GM12878 (cell line): ENCODE measurements around the gene DAO. TPM values are rescaled to one million over a fixed set of nuclear protein-coding genes. Genes with fewer than 3 reads are reported as not detected.

Source experiments
- ATAC-seq: fragments of 200-7000 bp; cut with Tn5 transposase; 3 replicates; pipeline ENCODE4 v1.9.1; 2020; ENCODE audit warnings: mild to moderate bottlenecking, moderate library complexity
- BruUV-seq: library from RNA; stranded (reverse); fragments of 400-500 nt; replicated peaks from 2 replicates; lab custom pipeline; 2021; lab: Mats Ljungman, UMichigan
- CTCF ChIA-PET: fragments of 300-600 bp; sonication (Branson Sonifier 250); formaldehyde crosslinking; extraction: SDS; loops from one replicate; lab custom pipeline; 2021; ENCODE audit warnings: inconsistent platforms; lab: Yijun Ruan, JAX
- POLR2A ChIA-PET: fragments of 350-600 bp; formaldehyde crosslinking; extraction: SDS; loops from one replicate; lab custom pipeline; 2021; ENCODE audit warnings: inconsistent platforms; lab: Charles Lee
- RAD21 ChIA-PET: fragments of 300-600 bp; sonication (Branson Sonifier 250); formaldehyde crosslinking; loops from one replicate; lab custom pipeline; 2023; ENCODE audit warnings: antibody characterized with exemption; ENCODE audit not compliant: unreplicated experiment; lab: Charles Lee
- SMC1A ChIA-PET: fragments of 300-600 bp; sonication (Branson Sonifier 250); formaldehyde crosslinking; loops from one replicate; lab custom pipeline; 2023; ENCODE audit not compliant: unreplicated experiment, uncharacterized antibody; lab: Charles Lee
- DNase-seq: peaks from one replicate; pipeline ENCODE4 v3.0.0-alpha.2; 2011; ENCODE audit warnings: low read depth, low spot score
- FAIRE-seq: peaks from 3 replicates; lab custom pipeline; 2011; peaks lifted over from hg19 to GRCh38; lab: Jason Lieb, UNC
- H2AFZ ChIP-seq: 2 replicates; pipeline ENCODE4 v1.6.0; 2011; ENCODE audit warnings: low read depth, low read length, control low read depth; ENCODE audit not compliant: control insufficient read depth
- H3K27ac ChIP-seq: 2 replicates; pipeline ENCODE4 v1.5.1; 2011; ENCODE audit warnings: control low read depth; ENCODE audit not compliant: control insufficient read depth, insufficient read depth
- H3K27me3 ChIP-seq, 2 experiments: replicated peaks in 1 of 2; 2 replicates each; pipeline versions ENCODE4 v1.6.0 to v1.6.1; 2011; ENCODE audit warnings: low read length in 1 of 2; ENCODE audit not compliant: control insufficient read depth in 2 of 2, insufficient read depth in 2 of 2
- H3K36me3 ChIP-seq, 2 experiments: 2 replicates each; pipeline ENCODE4 v1.5.1; 2011; ENCODE audit warnings: low read length in 1 of 2; ENCODE audit not compliant: control insufficient read depth in 2 of 2, insufficient read depth in 2 of 2
- H3K4me1 ChIP-seq: 2 replicates; pipeline ENCODE4 v1.6.1; 2011; ENCODE audit warnings: mild to moderate bottlenecking, low read length, moderate library complexity, mixed read lengths; ENCODE audit not compliant: control insufficient read depth, insufficient read depth
- H3K4me2 ChIP-seq: 2 replicates; pipeline ENCODE4 v1.6.0; 2011; ENCODE audit warnings: control low read depth; ENCODE audit not compliant: control insufficient read depth, insufficient read depth
- H3K4me3 ChIP-seq: fragments of 200-600 bp; sonication (generic); 2 replicates; pipeline ENCODE4 v1.5.1; 2016
- H3K79me2 ChIP-seq: 2 replicates; pipeline ENCODE4 v1.6.0; 2011; ENCODE audit warnings: low read length; ENCODE audit not compliant: control insufficient read depth, insufficient read depth
- H3K9ac ChIP-seq: 2 replicates; pipeline ENCODE4 v1.8.0; 2011; ENCODE audit warnings: low read length, control low read depth, mixed read lengths; ENCODE audit not compliant: control insufficient read depth, insufficient read depth
- H3K9me3 ChIP-seq: replicated peaks from 3 replicates; pipeline ENCODE4 v1.5.1; 2011; ENCODE audit warnings: mild to moderate bottlenecking, low read length; ENCODE audit not compliant: control insufficient read depth, insufficient read depth
- H4K20me1 ChIP-seq: 2 replicates; pipeline ENCODE4 v1.6.0; 2011; ENCODE audit not compliant: control insufficient read depth, insufficient read depth
- BHLHE40 ChIP-seq, 2 experiments: fragments of 450-650 bp in 1 of 2; IDR thresholded peaks; 2 replicates each; pipeline ENCODE4 v1.6.1; 2011 to 2017; ENCODE audit warnings: low read depth in 2 of 2, borderline replicate concordance in 1 of 2, improper control_type of control experiment in 1 of 2, low read length in 1 of 2, mild to moderate bottlenecking in 1 of 2
- CREB1 ChIP-seq: IDR thresholded peaks from 2 replicates; pipeline ENCODE4 v1.6.1; 2012; ENCODE audit warnings: low read depth, mild to moderate bottlenecking, inconsistent platforms
- EP300 ChIP-seq, 2 experiments: fragments of 150-350 bp in 1 of 2; IDR thresholded peaks; 2 replicates each; pipeline ENCODE4 v1.6.1; 2011 to 2012; ENCODE audit warnings: low read depth in 2 of 2, low read length in 2 of 2, borderline replicate concordance in 1 of 2, improper control_type of control experiment in 1 of 2, inconsistent platforms in 1 of 2; ENCODE audit not compliant: control insufficient read depth in 1 of 2
- GABPA ChIP-seq: IDR thresholded peaks from 2 replicates; pipeline ENCODE4 v1.6.1; 2014; ENCODE audit warnings: antibody characterized with exemption, low read depth, mild to moderate bottlenecking, inconsistent platforms
- GATAD2B ChIP-seq: fragments of 450-650 bp; conservative IDR thresholded peaks from 2 replicates; pipeline ENCODE4 v1.6.1; 2017; ENCODE audit warnings: low read depth, mild to moderate bottlenecking, moderate library complexity
- IKZF1 ChIP-seq: fragments of 450-650 bp; conservative IDR thresholded peaks from 2 replicates; pipeline ENCODE4 v1.6.1; 2017; ENCODE audit warnings: antibody characterized with exemption, mild to moderate bottlenecking
- IKZF2 ChIP-seq, 2 experiments: fragments of 450-650 bp; IDR thresholded peaks; 2 replicates each; pipeline ENCODE4 v1.6.1; 2017; ENCODE audit warnings: mild to moderate bottlenecking in 2 of 2, moderate library complexity in 2 of 2
- MTA2 ChIP-seq: fragments of 450-650 bp; IDR thresholded peaks from 2 replicates; pipeline ENCODE4 v1.6.1; 2016; ENCODE audit warnings: low read depth, mild to moderate bottlenecking, moderate library complexity
- MTA3 ChIP-seq: IDR thresholded peaks from 2 replicates; pipeline ENCODE4 v1.6.1; 2012; ENCODE audit warnings: low read length, inconsistent platforms, borderline replicate concordance
- NBN ChIP-seq: fragments of 450-650 bp; IDR thresholded peaks from 2 replicates; pipeline ENCODE4 v1.6.1; 2016
- NR2C1 ChIP-seq: fragments of 450-650 bp; IDR thresholded peaks from 2 replicates; pipeline ENCODE4 v1.6.1; 2017; ENCODE audit warnings: antibody characterized with exemption, mild to moderate bottlenecking, moderate library complexity
- PAX5 ChIP-seq: IDR thresholded peaks from 2 replicates; pipeline ENCODE4 v1.6.1; 2011; ENCODE audit warnings: low read depth, low read length, borderline replicate concordance
- SMC3 ChIP-seq: IDR thresholded peaks from 2 replicates; pipeline ENCODE4 v1.6.1; 2011; ENCODE audit warnings: low read length, improper control_type of control experiment, borderline replicate concordance
- ZNF384 ChIP-seq: IDR thresholded peaks from 2 replicates; pipeline ENCODE4 v1.6.1; 2012; ENCODE audit warnings: low read depth, mild to moderate bottlenecking, low read length, improper control_type of control experiment, borderline replicate concordance
- ZSCAN29 ChIP-seq: fragments of 450-650 bp; IDR thresholded peaks from 2 replicates; pipeline ENCODE4 v1.6.1; 2017; ENCODE audit warnings: mild to moderate bottlenecking, moderate library complexity
- WGBS: methylation state at CpG from one replicate; pipeline ENCODE4 v1.1.6; 2016; ENCODE audit warnings: low lambda C conversion rate; ENCODE audit not compliant: insufficient replicate concordance, insufficient coverage; ENCODE audit errors: missing lambda C conversion rate; 5-methylcytosine and 5-hydroxymethylcytosine counted together
- in situ Hi-C: fragments of 300-500 bp; cut with MboI; formaldehyde crosslinking; loops from 9 replicates; pipeline ENCODE4 v1.14.3; 2018; ENCODE audit warnings: mixed read lengths
- intact Hi-C: fragments of 100-400 bp; cut with micrococcal nuclease; formaldehyde crosslinking; loops from one replicate; pipeline ENCODE4 v1.14.2; 2022; ENCODE audit not compliant: unreplicated experiment
- polyA plus RNA-seq, 11 experiments: library from polyadenylated mRNA; depleted of rRNA in 4 of 11; unstranded in 6 of 11; stranded (reverse) in 5 of 11; fragments of >200 nt; fragmentation: Nextera tagmentation in 4 of 11; fragmentation: Illumina TruSeq in 1 of 11; extraction: Ambion mirVana in 4 of 11; extraction: Trizol in 1 of 11; gene quantifications; 1 replicate in 1 of 11; 2 replicates in 10 of 11; pipeline versions ENCODE4 v1.2.1 to v1.2.3, GENCODE V29; 2011 to 2016; ENCODE audit warnings: inconsistent platforms in 2 of 11, missing spikeins in 2 of 11, low read depth in 1 of 11
- total RNA-seq, 4 experiments: library from RNA; depleted of rRNA in 3 of 4; stranded (reverse); fragments of >200 nt in 3 of 4; fragmentation: Illumina TruSeq in 1 of 4; extraction: Trizol in 1 of 4; gene quantifications; 2 replicates each; pipeline versions ENCODE4 v1.2.1 to v1.2.3, GENCODE V29; 2013 to 2021
- TF ChIP-seq, protein P1 (sequence below): fragments of 450-650 bp; IDR thresholded peaks from 2 replicates; pipeline ENCODE4 v1.6.1; 2017; ENCODE audit warnings: low read depth, mild to moderate bottlenecking, moderate library complexity
- TF ChIP-seq, protein P2 (sequence below), 3 experiments: IDR thresholded peaks in 2 of 3; conservative IDR thresholded peaks in 1 of 3; 2 replicates each; pipeline ENCODE4 v1.5.1; 2011; ENCODE audit warnings: low read depth in 3 of 3, low read length in 3 of 3, mild to moderate bottlenecking in 3 of 3, control low read depth in 2 of 3, moderate library complexity in 2 of 3, inconsistent platforms in 1 of 3, mixed read lengths in 1 of 3; ENCODE audit not compliant: control insufficient read depth in 2 of 3, insufficient read depth in 1 of 3; ENCODE audit errors: extremely low read depth in 1 of 3
- TF ChIP-seq, protein P3 (sequence below): IDR thresholded peaks from 2 replicates; pipeline ENCODE4 v1.6.1; 2012; ENCODE audit warnings: low read depth, low read length, improper control_type of control experiment

The DAO gene
- total and polyA plus RNA-seq, 10 of the 15 experiments (the other 5 are each of a cell fraction or from before 2014, with no cell fraction given) = 0.15 TPM; not detected in 9

DNA sequence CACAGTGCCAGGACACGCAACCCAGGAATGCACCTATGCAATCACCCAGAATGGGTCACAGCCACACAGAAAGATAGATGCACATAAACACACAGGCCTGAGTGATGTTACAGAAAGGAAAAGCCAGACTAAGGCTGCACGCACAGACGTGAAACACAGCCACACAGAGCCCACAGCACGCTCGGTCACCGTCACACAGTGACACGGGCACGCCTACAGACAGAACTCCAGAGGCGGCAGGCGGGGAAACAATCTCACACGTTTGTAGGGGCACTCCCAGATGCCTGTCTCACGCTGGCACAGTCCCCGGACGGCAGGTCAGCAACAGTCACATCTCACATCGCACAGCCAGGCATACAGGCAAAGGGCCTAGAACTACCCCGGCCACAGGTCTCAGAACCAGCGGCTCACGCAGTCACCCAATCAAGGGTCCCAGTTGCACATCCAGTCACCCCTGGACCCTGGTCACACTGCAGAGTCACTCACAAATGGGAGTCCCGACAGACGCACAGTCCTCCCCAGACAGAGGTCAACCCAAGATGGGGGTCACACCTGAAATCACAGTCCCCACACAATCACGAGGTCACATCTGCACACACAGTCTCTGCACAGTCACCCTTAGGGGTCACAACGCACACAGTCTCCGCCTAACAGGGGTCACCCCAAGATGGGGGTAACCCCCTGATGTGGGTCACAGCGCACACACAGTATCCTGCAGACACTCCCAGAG, 23.3 kb upstream of the DAO start:
- 55% methylated on average over 24 of the region's 24 CpGs for WGBS
- Histone ChIP-seq H2AFZ (peak overlapping the region; percentile 61), H4K20me1 (no peaks in the 10 kb centered on the region), H3K4me1 (peaks cover 52% of the 10 kb centered on the region), H3K4me2 (peak overlapping the region; percentile 99), H3K79me2 (peaks cover 57% of the 10 kb centered on the region), H3K9me3 (no peaks in the 10 kb centered on the region; the same call in 2 of the 3 replicates), H3K4me3 (peak overlapping the region; percentile 93), H3K36me3 (no peaks in the 10 kb centered on the region), H3K27me3 (no peaks in the 10 kb centered on the region), H3K27ac (peak overlapping the region; percentile 79), H3K9ac (peak overlapping the region; percentile 88)
- ATAC-seq (peak; percentile 37), FAIRE-seq (no peak), DNase-seq (no peak)
- RAD21 ChIA-PET = interaction anchor here (1.0 to 2.6 kb wide), 3 partner anchors 31 to 124 kb away, joined by 3 to 9 read pairs (median 5); no protein-coding TSS in a partner anchor
- POLR2A ChIA-PET = interaction anchor here (0.7 to 2.4 kb wide), 6 partner anchors 9 to 192 kb away, joined by 3 to 15 read pairs (median 3); no protein-coding TSS in a partner anchor
- SMC1A ChIA-PET = interaction anchor here (1.3 to 2.3 kb wide), 3 partner anchors 31 to 192 kb away, joined by 7 to 9 read pairs (median 8); no protein-coding TSS in a partner anchor
- in situ Hi-C loops (no loop called here), intact Hi-C loops (no loop called here)
- CTCF ChIA-PET = interaction anchor here (0.9 to 1.8 kb wide), 3 partner anchors 190 to 239 kb away, joined by 3 to 7 read pairs (median 3); no protein-coding TSS in a partner anchor
- BruUV-seq = no TSS peak
- no peak for TF ChIP-seq ZNF384
- TF ChIP-seq NBN = peak; percentile 62
- 0 out of 2 replicates have a peak, but pooled peaks have one; percentile 42 for TF ChIP-seq GATAD2B
- TF ChIP-seq MTA2 = peak; percentile 40; the same call in 1 of the 2 replicates
- peak; percentile 39; the same call in 1 of the 2 replicates for TF ChIP-seq MTA3
- TF ChIP-seq, protein P1, sequence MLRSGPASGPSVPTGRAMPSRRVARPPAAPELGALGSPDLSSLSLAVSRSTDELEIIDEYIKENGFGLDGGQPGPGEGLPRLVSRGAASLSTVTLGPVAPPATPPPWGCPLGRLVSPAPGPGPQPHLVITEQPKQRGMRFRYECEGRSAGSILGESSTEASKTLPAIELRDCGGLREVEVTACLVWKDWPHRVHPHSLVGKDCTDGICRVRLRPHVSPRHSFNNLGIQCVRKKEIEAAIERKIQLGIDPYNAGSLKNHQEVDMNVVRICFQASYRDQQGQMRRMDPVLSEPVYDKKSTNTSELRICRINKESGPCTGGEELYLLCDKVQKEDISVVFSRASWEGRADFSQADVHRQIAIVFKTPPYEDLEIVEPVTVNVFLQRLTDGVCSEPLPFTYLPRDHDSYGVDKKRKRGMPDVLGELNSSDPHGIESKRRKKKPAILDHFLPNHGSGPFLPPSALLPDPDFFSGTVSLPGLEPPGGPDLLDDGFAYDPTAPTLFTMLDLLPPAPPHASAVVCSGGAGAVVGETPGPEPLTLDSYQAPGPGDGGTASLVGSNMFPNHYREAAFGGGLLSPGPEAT = peak; percentile 50; the same call in 1 of the 2 replicates
- peak; percentile 75 to 87 for TF ChIP-seq BHLHE40 (IDR thresholded peaks at IDR 0.05; ENCODE audit: borderline replicate concordance in 1 of 2, low read depth in 2 of 2, low read length in 1 of 2)
- peak; percentile 70; the same call in 1 of the 2 replicates for TF ChIP-seq NR2C1
- 0 out of 2 replicates have a peak, but pooled peaks have one; percentile 3 for TF ChIP-seq ZSCAN29
- TF ChIP-seq, protein P2, sequence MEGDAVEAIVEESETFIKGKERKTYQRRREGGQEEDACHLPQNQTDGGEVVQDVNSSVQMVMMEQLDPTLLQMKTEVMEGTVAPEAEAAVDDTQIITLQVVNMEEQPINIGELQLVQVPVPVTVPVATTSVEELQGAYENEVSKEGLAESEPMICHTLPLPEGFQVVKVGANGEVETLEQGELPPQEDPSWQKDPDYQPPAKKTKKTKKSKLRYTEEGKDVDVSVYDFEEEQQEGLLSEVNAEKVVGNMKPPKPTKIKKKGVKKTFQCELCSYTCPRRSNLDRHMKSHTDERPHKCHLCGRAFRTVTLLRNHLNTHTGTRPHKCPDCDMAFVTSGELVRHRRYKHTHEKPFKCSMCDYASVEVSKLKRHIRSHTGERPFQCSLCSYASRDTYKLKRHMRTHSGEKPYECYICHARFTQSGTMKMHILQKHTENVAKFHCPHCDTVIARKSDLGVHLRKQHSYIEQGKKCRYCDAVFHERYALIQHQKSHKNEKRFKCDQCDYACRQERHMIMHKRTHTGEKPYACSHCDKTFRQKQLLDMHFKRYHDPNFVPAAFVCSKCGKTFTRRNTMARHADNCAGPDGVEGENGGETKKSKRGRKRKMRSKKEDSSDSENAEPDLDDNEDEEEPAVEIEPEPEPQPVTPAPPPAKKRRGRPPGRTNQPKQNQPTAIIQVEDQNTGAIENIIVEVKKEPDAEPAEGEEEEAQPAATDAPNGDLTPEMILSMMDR (IDR thresholded peaks at IDR 0.05 in 2 of 3, conservative IDR thresholded peaks at IDR 0.05 in 1 of 3; ENCODE audit: control insufficient read depth in 2 of 3, extremely low read depth in 1 of 3, insufficient read depth in 1 of 3, low read depth in 3 of 3, low read length in 3 of 3) = peak in 1 of 3 experiments; percentile 5; a peak in 1 of 6 replicates
- TF ChIP-seq IKZF2 (IDR thresholded peaks at IDR 0.05) = peak in 1 of 2 experiments; percentile 28; a peak in 1 of 4 replicates
- no peak for TF ChIP-seq SMC3
- peak; percentile 80; the same call in 1 of the 2 replicates for TF ChIP-seq PAX5
- no peak for TF ChIP-seq GABPA
- peak; percentile 64 to 77; a peak in 3 of 4 replicates for TF ChIP-seq EP300 (IDR thresholded peaks at IDR 0.05; ENCODE audit: borderline replicate concordance in 1 of 2, control insufficient read depth in 1 of 2, low read depth in 2 of 2, low read length in 2 of 2)
- TF ChIP-seq IKZF1 = peak; percentile 48; the same call in 1 of the 2 replicates
- TF ChIP-seq CREB1 = peak; percentile 36; the same call in 1 of the 2 replicates
- TF ChIP-seq, protein P3, sequence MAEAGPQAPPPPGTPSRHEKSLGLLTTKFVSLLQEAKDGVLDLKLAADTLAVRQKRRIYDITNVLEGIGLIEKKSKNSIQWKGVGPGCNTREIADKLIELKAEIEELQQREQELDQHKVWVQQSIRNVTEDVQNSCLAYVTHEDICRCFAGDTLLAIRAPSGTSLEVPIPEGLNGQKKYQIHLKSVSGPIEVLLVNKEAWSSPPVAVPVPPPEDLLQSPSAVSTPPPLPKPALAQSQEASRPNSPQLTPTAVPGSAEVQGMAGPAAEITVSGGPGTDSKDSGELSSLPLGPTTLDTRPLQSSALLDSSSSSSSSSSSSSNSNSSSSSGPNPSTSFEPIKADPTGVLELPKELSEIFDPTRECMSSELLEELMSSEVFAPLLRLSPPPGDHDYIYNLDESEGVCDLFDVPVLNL = peak; percentile 36; the same call in 1 of the 2 replicates
